Testis (tissue), 2 donors: ENCODE data around the gene KAT6B.

Source experiments
- POLR2A ChIP-seq: fragments of 450-650 bp; IDR thresholded peaks from one replicate; pipeline ENCODE4 v1.6.1; 2017; ENCODE audit warnings: antibody characterized with exemption, mild to moderate bottlenecking, moderate library complexity
- TF ChIP-seq, protein P1 (sequence below), 3 experiments: fragments of 450-650 bp in 2 of 3; fragments of 200-600 bp in 1 of 3; sonication (generic) in 1 of 3; IDR thresholded peaks; one replicate each; pipeline ENCODE4 v1.5.1; 2016 to 2019; ENCODE audit warnings: antibody characterized with exemption in 3 of 3, mild to moderate bottlenecking in 2 of 3, moderate library complexity in 1 of 3

DNA sequence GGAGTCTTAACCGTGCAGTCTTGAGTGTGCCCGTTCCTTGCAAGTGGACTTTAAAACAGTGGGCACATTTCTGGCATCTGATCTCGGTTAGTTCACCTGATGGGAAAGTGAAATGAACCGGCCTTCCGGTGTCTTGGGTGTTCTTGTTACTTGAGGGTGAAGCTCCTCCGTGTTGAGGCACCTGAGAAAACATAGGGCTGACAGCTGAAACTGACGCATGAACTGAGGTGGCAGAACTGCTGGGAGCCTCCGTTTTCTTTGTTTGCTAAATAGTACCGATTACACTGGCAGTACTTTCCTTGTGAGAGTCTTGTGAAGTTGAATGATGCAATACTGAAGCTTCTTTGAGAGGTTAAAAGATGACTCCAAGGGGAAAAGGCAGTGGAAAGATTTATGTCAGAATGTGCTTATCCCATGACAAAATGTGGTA lies 222.3 kb downstream of the KAT6B start:
- TF ChIP-seq, protein P1, sequence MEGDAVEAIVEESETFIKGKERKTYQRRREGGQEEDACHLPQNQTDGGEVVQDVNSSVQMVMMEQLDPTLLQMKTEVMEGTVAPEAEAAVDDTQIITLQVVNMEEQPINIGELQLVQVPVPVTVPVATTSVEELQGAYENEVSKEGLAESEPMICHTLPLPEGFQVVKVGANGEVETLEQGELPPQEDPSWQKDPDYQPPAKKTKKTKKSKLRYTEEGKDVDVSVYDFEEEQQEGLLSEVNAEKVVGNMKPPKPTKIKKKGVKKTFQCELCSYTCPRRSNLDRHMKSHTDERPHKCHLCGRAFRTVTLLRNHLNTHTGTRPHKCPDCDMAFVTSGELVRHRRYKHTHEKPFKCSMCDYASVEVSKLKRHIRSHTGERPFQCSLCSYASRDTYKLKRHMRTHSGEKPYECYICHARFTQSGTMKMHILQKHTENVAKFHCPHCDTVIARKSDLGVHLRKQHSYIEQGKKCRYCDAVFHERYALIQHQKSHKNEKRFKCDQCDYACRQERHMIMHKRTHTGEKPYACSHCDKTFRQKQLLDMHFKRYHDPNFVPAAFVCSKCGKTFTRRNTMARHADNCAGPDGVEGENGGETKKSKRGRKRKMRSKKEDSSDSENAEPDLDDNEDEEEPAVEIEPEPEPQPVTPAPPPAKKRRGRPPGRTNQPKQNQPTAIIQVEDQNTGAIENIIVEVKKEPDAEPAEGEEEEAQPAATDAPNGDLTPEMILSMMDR (IDR thresholded peaks at IDR 0.05): no peak
- TF ChIP-seq POLR2A: no peak
